GM20000 (cell line): Measurements from ENCODE around the gene TRIM17.

Source experiments
- DNase-seq: peaks from one replicate; pipeline ENCODE4 v3.0.0; 2012; ENCODE audit warnings: low spot score
- CTCF ChIP-seq: IDR thresholded peaks from 2 replicates; pipeline ENCODE4 v1.5.1; 2012; ENCODE audit warnings: mild to moderate bottlenecking, control low read depth; ENCODE audit errors: extremely low read depth, missing control alignments

Gene TRIM17

GRCh38 chr1:228381356-228381755 is 35.3 kb downstream of the TRIM17 start:
- TF ChIP-seq CTCF, result no peak
- no peak for DNase-seq

GRCh38 chr1:228379666-228380065 is 37.0 kb downstream of the TRIM17 start:
- no peak for DNase-seq
- TF ChIP-seq CTCF, result no peak

- no peak for TF ChIP-seq CTCF
- DNase-seq, result no peak
Observed at GRCh38 chr1:228378873-228379460, 37.7 kb downstream of the TRIM17 start.

GRCh38 chr1:228378090-228378872 is 38.4 kb downstream of the TRIM17 start:
- TF ChIP-seq CTCF, result no peak
- DNase-seq, result no peak

GRCh38 chr1:228377664-228378089 is 39.0 kb downstream of the TRIM17 start:
- no peak for TF ChIP-seq CTCF
- no peak for DNase-seq

GRCh38 chr1:228376651-228377631 is 39.7 kb downstream of the TRIM17 start:
- DNase-seq, result no peak

More at GRCh38 chr1:228376651-228377631, 39.7 kb downstream of the TRIM17 start:
- TF ChIP-seq CTCF, result no peak
